HepG2 (cell line): ENCODE data around the gene NFE2L3. TPM values are rescaled to one million over a fixed set of nuclear protein-coding genes. Genes with fewer than 3 reads are reported as not detected.

Experiments used
- FOXP1 ChIP-seq, 2 experiments: fragments of 450-650 bp in 1 of 2; IDR thresholded peaks; 2 replicates each; pipeline ENCODE4 v1.6.1; 2017 to 2018; ENCODE audit warnings: antibody characterized with exemption in 1 of 2
- GABPA ChIP-seq, 2 experiments: IDR thresholded peaks; 2 replicates each; pipeline ENCODE4 v1.6.1; 2011 to 2016; ENCODE audit warnings: low read depth in 2 of 2, low read length in 1 of 2, missing biosample characterization in 1 of 2, missing genetic modification characterization in 1 of 2
- LCORL ChIP-seq, 2 experiments: fragments of 450-650 bp in 1 of 2; sonication (generic) in 1 of 2; formaldehyde crosslinking in 1 of 2; IDR thresholded peaks; 2 replicates each; pipeline versions ENCODE4 v1.5.0 to v1.6.1; 2017 to 2020; ENCODE audit warnings: antibody characterized with exemption in 1 of 2, missing genetic modification reagents in 1 of 2
- MED8 ChIP-seq: sonication (generic); formaldehyde crosslinking; IDR thresholded peaks from 2 replicates; pipeline ENCODE4 v1.8.1; 2023; ENCODE audit warnings: mild to moderate bottlenecking, missing genetic modification reagents; ENCODE audit not compliant: insufficient replicate concordance
- NBN ChIP-seq: fragments of 450-650 bp; conservative IDR thresholded peaks from 2 replicates; pipeline ENCODE4 v1.6.1; 2017
- SATB2 ChIP-seq: sonication (generic); formaldehyde crosslinking; IDR thresholded peaks from 2 replicates; pipeline ENCODE4 v1.5.0; 2020; ENCODE audit warnings: missing genetic modification reagents
- SMAD1 ChIP-seq: sonication (generic); formaldehyde crosslinking; IDR thresholded peaks from 2 replicates; pipeline ENCODE4 v1.4.0; 2020; ENCODE audit warnings: missing genetic modification reagents, low read depth, mild to moderate bottlenecking, borderline replicate concordance
- SNAPC2 ChIP-seq: sonication (generic); formaldehyde crosslinking; IDR thresholded peaks from 2 replicates; pipeline ENCODE4 v1.8.1; 2022; ENCODE audit warnings: mild to moderate bottlenecking, missing genetic modification reagents
- TFE3 ChIP-seq: IDR thresholded peaks from 2 replicates; pipeline ENCODE4 v1.6.1; 2016
- TRIM24 ChIP-seq: sonication (generic); formaldehyde crosslinking; IDR thresholded peaks from 2 replicates; pipeline ENCODE4 v1.8.0; 2022; ENCODE audit warnings: mild to moderate bottlenecking, missing genetic modification reagents
- U2AF2 ChIP-seq: fragments of 200-400 bp; formaldehyde crosslinking; IDR thresholded peaks from 2 replicates; pipeline ENCODE4 v1.6.1; 2017; ENCODE audit warnings: low read depth, mild to moderate bottlenecking, low read length
- ZBTB25 ChIP-seq: IDR thresholded peaks from 2 replicates; pipeline ENCODE4 v1.6.1; 2018; ENCODE audit warnings: missing genetic modification reagents
- ZFAT ChIP-seq: sonication (generic); formaldehyde crosslinking; conservative IDR thresholded peaks from 2 replicates; pipeline ENCODE4 v1.8.1; 2023; ENCODE audit warnings: missing genetic modification reagents, inconsistent platforms
- ZFX ChIP-seq: sonication (generic); formaldehyde crosslinking; IDR thresholded peaks from 2 replicates; pipeline ENCODE4 v1.4.0; 2020; ENCODE audit warnings: mild to moderate bottlenecking, low read depth, missing genetic modification reagents, moderate library complexity
- ZIK1 ChIP-seq: sonication (generic); formaldehyde crosslinking; IDR thresholded peaks from 2 replicates; pipeline ENCODE4 v1.5.0; 2020; ENCODE audit warnings: mild to moderate bottlenecking, low read depth, missing genetic modification reagents, borderline replicate concordance
- ZNF138 ChIP-seq: sonication (generic); formaldehyde crosslinking; IDR thresholded peaks from 2 replicates; pipeline ENCODE4 v1.5.0; 2020; ENCODE audit warnings: mild to moderate bottlenecking, low read depth, missing genetic modification reagents
- ZNF564 ChIP-seq: sonication (generic); formaldehyde crosslinking; IDR thresholded peaks from 2 replicates; pipeline ENCODE4 v1.8.1; 2023; ENCODE audit warnings: mild to moderate bottlenecking, missing genetic modification reagents
- ZNF891 ChIP-seq: sonication (generic); formaldehyde crosslinking; IDR thresholded peaks from 2 replicates; pipeline ENCODE4 v1.5.0; 2020; ENCODE audit warnings: mild to moderate bottlenecking, missing genetic modification reagents
- polyA plus RNA-seq, 8 experiments: library from polyadenylated mRNA; depleted of rRNA in 3 of 8; stranded (reverse) in 7 of 8; unstranded in 1 of 8; fragments of >200 nt; fragmentation: Illumina TruSeq in 4 of 8; extraction: Trizol in 4 of 8; gene quantifications; 2 replicates each; pipeline versions ENCODE4 v1.2.1 to v1.2.3, GENCODE V29; 2011 to 2016; ENCODE audit warnings: low read depth in 4 of 8, missing spikeins in 1 of 8, mixed read lengths in 1 of 8; ENCODE audit not compliant: insufficient read depth in 1 of 8
- total RNA-seq, 5 experiments: library from RNA; depleted of rRNA; stranded (reverse); fragments of >200 nt; fragmentation: Illumina TruSeq; extraction: Trizol; gene quantifications; 2 replicates each; pipeline ENCODE4 v1.2.3, GENCODE V29; 2016; ENCODE audit warnings: low read depth in 1 of 5
- TF ChIP-seq, protein P1 (sequence below): sonication (generic); formaldehyde crosslinking; IDR thresholded peaks from 2 replicates; pipeline ENCODE4 v1.4.0; 2020; ENCODE audit warnings: missing genetic modification reagents, borderline replicate concordance
- TF ChIP-seq, protein P2 (sequence below): sonication (generic); formaldehyde crosslinking; IDR thresholded peaks from 2 replicates; pipeline ENCODE4 v1.8.0; 2022; ENCODE audit warnings: mild to moderate bottlenecking, missing genetic modification reagents; ENCODE audit not compliant: insufficient replicate concordance

NFE2L3 gene
- total and polyA plus RNA-seq, 2 of the 13 experiments (the other 11 are each of a cell fraction or from before 2014, with no cell fraction given): 11.4 to 19.4 TPM

DNA sequence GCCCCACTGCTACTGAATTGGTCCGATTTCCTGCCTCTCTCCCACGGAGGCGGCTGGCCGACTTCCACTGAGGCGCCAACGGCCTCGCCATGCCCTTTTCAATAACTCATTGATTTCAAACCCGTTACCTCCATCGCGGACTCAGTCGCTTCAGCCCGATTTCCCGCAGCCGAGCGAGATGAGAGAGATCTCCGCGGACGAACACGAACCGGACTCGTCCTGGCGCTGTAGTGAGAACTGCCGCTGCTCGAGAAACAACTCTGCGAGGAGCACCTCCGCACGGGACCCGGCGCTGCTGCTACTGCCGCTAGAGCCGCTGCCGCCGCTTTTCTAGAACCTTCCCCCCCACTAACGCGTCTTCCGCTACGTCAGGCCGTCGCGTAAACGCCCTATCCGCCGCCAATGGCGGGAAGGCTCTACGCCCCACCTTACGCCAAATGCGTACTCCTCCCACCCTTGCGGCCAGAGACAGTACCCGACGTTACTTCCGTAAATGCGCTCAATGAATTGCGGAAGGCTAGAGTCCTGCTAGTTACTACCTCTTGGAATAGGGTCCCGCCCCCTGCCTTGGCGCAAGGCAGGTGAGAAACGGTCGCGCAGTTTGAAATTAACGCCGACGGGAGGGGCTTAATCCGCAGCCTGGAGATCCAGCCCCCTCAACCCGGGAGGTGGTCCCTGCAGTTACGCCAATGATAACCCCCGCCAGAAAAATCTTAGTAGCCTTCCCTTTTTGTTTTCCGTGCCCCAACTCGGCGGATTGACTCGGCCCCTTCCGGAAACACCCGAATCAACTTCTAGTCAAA is 48.6 kb downstream of the NFE2L3 start, which contains the start of gene HNRNPA2B1 (continued):
- TF ChIP-seq ZBTB25 (CRISPR knock-in tag) (no peak), NBN (no peak), TRIM24 (CRISPR knock-in tag) (no peak), ZFAT (CRISPR knock-in tag) (no peak), ZNF138 (CRISPR knock-in tag) (no peak), ZNF891 (peak; percentile 87; the same call in 1 of the 2 replicates), TFE3 (CRISPR knock-in tag) (peak; percentile 19; the same call in 1 of the 2 replicates), MED8 (CRISPR knock-in tag) (peak; percentile 62), SNAPC2 (peak; percentile 54; the same call in 1 of the 2 replicates), LCORL (IDR thresholded peaks at IDR 0.05) (no peak), LCORL (CRISPR knock-in tag; IDR thresholded peaks at IDR 0.05) (no peak), SATB2 (peak; percentile 82; the same call in 1 of the 2 replicates), FOXP1 (IDR thresholded peaks at IDR 0.05) (no peak), FOXP1 (CRISPR knock-in tag; IDR thresholded peaks at IDR 0.05) (no peak), ZNF564 (CRISPR knock-in tag) (peak; percentile 80; the same call in 1 of the 2 replicates), ZFX (CRISPR knock-in tag) (peak; percentile 21; the same call in 1 of the 2 replicates), GABPA (IDR thresholded peaks at IDR 0.05; ENCODE audit: low read depth, low read length) (peak; percentile 70), GABPA (CRISPR knock-in tag; IDR thresholded peaks at IDR 0.05; ENCODE audit: low read depth) (peak; percentile 90), U2AF2 (peak; percentile 99), ZIK1 (CRISPR knock-in tag) (no peak), SMAD1 (CRISPR knock-in tag) (peak; percentile 40; the same call in 1 of the 2 replicates)
- TF ChIP-seq, protein P1, sequence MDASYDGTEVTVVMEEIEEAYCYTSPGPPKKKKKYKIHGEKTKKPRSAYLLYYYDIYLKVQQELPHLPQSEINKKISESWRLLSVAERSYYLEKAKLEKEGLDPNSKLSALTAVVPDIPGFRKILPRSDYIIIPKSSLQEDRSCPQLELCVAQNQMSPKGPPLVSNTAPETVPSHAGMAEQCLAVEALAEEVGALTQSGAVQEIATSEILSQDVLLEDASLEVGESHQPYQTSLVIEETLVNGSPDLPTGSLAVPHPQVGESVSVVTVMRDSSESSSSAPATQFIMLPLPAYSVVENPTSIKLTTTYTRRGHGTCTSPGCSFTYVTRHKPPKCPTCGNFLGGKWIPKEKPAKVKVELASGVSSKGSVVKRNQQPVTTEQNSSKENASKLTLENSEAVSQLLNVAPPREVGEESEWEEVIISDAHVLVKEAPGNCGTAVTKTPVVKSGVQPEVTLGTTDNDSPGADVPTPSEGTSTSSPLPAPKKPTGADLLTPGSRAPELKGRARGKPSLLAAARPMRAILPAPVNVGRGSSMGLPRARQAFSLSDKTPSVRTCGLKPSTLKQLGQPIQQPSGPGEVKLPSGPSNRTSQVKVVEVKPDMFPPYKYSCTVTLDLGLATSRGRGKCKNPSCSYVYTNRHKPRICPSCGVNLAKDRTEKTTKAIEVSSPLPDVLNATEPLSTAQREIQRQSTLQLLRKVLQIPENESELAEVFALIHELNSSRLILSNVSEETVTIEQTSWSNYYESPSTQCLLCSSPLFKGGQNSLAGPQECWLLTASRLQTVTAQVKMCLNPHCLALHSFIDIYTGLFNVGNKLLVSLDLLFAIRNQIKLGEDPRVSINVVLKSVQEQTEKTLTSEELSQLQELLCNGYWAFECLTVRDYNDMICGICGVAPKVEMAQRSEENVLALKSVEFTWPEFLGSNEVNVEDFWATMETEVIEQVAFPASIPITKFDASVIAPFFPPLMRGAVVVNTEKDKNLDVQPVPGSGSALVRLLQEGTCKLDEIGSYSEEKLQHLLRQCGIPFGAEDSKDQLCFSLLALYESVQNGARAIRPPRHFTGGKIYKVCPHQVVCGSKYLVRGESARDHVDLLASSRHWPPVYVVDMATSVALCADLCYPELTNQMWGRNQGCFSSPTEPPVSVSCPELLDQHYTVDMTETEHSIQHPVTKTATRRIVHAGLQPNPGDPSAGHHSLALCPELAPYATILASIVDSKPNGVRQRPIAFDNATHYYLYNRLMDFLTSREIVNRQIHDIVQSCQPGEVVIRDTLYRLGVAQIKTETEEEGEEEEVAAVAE (CRISPR knock-in tag): peak; percentile 47; the same call in 1 of the 2 replicates
- TF ChIP-seq, protein P2, sequence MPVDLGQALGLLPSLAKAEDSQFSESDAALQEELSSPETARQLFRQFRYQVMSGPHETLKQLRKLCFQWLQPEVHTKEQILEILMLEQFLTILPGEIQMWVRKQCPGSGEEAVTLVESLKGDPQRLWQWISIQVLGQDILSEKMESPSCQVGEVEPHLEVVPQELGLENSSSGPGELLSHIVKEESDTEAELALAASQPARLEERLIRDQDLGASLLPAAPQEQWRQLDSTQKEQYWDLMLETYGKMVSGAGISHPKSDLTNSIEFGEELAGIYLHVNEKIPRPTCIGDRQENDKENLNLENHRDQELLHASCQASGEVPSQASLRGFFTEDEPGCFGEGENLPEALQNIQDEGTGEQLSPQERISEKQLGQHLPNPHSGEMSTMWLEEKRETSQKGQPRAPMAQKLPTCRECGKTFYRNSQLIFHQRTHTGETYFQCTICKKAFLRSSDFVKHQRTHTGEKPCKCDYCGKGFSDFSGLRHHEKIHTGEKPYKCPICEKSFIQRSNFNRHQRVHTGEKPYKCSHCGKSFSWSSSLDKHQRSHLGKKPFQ (CRISPR knock-in tag): peak; percentile 65
